ENCODE data around the gene TBCA.

The TBCA gene
- 20.6 to 42.2 reads per million in 2 donors for total RNA-seq

- peak; percentile 85 to 96 (median 89) for DNase-seq
Measured at GRCh38 chr5:77775790-77776553, at the start of gene TBCA. Gene TBCA (minus strand): TSS chr5:77776339. CDS start chr5:77776257, 82 bp downstream.

DNA sequence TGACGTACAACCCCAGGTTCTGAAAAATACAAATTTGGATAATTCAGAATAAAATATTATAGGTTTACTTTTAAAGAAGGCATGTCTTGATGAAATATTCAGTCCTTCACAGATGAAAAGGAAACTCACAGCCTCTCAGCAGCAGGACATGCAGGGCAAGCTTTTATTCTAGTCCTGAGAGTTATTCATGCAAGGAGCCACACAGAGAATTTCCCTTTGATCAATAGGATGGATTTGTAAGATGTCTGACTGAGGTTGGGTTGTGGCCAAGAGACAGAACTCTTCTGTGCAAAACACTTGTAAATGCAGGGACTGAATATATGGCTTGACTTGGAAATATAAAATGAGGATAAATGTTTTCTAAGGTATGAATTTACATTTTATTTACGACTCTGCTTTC, 48.8 kb upstream of the TBCA start:
- no peak for DNase-seq

DNA sequence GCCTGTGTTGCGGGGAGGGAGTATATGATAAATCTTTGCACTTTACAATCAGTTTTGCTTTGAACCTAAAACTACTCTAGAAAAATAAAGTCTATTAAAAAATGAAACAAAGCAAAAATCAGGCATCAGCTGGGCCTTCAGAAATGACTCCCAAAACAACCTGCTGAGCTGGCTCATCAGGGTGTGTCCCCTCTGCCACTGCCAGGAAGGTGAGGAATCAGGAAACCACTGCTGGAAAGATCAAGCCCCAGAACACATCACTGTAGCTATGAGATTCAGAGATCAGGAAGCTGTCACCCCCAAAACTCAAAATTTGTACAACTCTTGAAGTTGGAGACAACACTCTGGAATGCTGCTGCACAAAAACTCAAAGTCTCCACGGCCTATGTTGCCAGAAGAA, 40.5 kb upstream of the TBCA start:
- no peak for DNase-seq

DNA sequence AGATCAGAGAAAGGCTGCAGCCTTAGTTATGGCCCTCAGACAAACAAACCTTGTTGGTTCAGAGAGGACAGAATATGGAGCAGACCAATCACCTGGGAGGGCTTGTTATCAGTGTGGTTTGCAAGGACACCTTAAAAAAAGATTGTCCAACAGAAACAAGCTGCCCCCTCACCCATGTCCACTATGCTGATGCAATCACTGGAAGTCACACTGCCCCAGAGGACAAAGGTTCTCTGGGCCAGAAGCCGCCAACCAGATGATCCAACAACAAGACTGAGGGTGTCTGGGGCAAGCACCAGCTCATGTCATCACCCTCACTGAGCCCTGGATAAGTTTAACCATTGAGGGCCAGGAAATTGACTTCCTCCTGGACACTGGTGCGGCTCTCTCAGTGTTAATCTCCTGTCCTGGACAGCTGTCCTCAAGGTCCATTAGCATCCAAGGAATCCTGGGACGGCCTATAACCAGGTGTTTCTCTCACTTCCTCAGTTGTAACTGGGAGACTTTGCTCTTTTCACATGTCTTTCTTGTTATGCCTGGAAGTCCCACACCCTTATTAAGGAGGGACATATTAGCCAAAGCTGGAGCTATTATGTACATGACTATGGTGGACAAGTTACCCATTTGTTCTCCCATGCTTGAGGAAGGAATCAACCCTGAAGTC, 36.9 kb upstream of the TBCA start:
- DNase-seq, result no peak

DNA sequence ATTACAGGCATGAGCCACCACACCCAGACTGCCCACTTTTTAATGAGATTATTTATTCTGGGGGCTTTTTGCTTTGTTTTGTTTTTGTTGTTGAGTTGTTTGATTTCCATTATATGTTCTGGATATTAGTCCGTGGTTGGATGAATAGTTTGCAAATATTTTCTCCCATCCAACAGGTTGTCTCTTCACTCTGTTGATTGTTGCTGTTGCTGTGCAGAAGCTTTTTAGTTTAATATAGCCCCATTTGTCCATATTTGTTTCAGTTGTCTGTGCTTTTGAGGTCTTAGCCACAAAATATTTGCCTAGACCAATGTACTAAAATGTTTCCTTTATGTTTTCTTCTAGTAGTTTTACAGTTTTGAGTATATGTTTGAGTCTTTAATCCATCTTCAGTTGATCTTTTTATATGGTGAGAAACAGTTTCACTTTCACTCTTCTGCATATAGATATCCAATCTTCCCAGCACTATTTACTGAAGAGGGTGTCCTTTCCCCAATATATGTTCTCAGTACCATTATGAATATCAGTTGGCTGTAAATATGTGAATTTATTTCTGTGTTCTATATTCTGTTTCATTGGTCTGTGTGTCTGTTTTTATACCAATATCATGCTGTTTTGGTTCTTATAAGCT, 30.2 kb upstream of the TBCA start:
- peak in 1 of 5 experiments; percentile 23 for DNase-seq

- no peak for DNase-seq
Measured at GRCh38 chr5:77798456-77798855, 22.3 kb upstream of the TBCA start.

GRCh38 chr5:77797136-77797535, 21.0 kb upstream of the TBCA start:
- no peak for DNase-seq

DNA sequence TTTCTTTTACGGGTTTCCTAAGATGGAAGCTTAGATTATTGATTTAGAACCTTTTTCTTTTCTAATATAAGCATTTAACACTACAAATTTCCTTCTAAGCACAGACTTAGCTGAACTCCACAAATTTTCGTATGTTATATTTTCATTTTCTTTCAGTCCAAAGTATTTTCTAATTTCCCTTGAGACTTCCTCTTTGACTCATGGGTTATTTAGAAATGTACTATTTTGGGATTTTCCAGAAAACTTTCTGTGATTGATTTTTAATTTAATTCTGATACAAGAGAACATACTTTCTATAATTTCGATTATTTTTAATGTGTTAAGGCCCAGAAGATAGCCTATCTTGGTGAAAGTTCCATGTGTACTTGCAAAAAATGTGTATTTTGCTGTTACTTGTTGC, 19.7 kb upstream of the TBCA start:
- DNase-seq, result no peak

DNA sequence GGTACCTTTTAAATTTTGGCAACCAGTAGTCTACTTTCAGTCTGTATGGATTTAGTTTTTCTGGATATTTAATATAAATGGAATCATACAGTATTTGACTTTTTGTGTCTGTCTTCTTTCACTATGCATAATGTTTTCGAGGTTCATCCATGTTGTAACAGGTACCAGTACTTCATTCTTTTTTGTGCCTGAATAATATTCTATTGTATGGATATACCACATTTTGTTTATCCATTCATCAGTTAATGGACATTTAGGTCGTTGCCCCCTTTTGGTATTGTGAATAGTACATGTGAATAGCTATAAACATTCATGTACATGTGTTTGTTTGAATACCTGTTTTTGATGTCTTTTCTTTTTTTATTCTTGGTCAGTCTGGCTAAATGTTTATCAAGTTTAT, 19.1 kb upstream of the TBCA start:
- DNase-seq, result no peak

GRCh38 chr5:77791926-77792325, 15.8 kb upstream of the TBCA start:
- no peak for DNase-seq

GRCh38 chr5:77791356-77791755, 15.2 kb upstream of the TBCA start:
- DNase-seq, result no peak

DNA sequence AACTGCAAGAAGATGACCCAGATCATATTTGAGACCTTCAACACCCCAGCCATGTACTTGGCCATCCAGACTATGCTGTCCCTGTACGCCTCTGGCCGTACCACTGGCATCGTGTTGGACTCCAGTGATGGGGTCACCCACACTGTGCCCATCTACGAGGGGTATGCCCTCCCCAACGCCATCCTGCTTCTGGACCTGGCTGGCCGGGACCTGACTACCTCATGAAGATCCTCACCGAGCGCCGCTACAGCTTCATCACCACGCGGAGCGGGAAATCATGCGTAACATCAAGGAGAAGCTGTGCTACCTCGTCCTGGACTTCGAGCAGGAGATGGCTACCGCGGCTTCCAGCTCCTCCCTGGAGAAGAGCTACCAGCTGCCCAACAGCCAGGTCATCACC, 9.1 kb upstream of the TBCA start:
- no peak for DNase-seq

DNA sequence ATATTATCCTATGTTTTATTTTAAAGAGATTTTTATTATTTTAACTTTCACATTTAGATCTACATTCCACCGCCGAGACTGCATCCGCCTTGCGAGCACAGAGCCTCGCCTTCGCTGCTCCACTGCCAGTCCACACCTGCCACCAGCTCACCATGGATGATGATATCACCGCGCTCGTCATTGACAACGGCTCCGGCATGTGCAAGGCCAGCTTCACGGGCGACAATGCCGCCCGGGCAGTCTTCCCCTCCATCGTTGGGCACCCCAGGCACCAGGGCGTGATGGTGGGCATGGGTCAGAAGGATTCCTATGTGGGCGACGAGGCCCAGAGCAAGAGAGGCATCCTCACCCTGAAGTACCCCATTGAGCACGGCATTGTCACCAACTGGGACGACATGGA, 8.6 kb upstream of the TBCA start:
- DNase-seq, result no peak

- no peak for DNase-seq
Measured at GRCh38 chr5:77781076-77781475, 4.9 kb upstream of the TBCA start.

GRCh38 chr5:77778881-77779438, 2.8 kb upstream of the TBCA start:
- DNase-seq, result no peak

- no peak for DNase-seq
Measured at GRCh38 chr5:77778398-77778797, 2.3 kb upstream of the TBCA start.

- peak in 1 of 5 experiments; percentile 70 for DNase-seq
Measured at GRCh38 chr5:77777911-77778310, 1.8 kb upstream of the TBCA start.

DNA sequence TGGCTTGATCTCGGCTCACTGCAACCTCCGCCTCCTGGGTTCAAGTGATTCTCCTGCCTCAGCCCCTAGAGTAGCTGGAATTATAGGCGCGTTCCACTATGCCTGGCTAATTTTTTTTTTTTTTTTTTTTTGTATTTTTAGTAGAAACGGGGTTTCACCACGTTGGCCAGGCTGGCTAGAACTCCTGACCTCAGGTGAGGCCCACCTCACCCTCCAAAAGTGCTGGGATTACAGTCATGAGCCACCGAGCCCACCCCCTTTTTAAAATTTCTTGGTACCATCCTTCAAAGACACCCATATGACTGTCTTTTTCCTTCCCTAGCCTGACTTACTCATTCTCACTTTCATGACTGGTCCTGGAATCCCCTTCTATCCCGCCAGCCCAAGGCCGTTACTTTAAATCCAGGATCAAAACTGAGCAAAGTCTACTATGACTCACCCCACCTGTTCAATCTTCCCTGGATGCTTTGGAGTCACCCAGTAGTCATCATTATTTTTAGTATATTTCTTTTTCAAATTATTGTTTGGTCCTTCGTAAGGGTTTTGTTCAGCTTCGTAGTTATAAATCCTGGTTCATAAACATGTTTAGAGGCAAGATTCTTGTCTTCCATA, 1.2 kb upstream of the TBCA start:
- no peak for DNase-seq

GRCh38 chr5:77776554-77777206, 541 bp upstream of the TBCA start:
- no peak for DNase-seq

GRCh38 chr5:77774981-77775789, 954 bp downstream of the TBCA start:
- peak in 3 of 5 experiments; percentile 1 to 74 (median 5) for DNase-seq

- no peak for DNase-seq
Measured at GRCh38 chr5:77773734-77774280, 2.3 kb downstream of the TBCA start.

All from T-helper 2 cell (primary cell).